OCI-LY1 (cell line): Measurements from ENCODE around the gene GSK3B.

Experiments
- EZH2 ChIP-seq: fragments of 200-600 bp; sonication (generic), shearing (Covaris generic); IDR thresholded peaks from 2 replicates; pipeline ENCODE4 v1.8.0; 2017; ENCODE audit warnings: borderline replicate concordance, mixed run types, mild to moderate bottlenecking, antibody characterized with exemption, low read length, moderate library complexity, mixed read lengths
- TF ChIP-seq, protein P1 (sequence below): fragments of 200-600 bp; sonication (generic), shearing (Covaris generic); IDR thresholded peaks from 2 replicates; pipeline ENCODE4 v1.5.1; 2017; ENCODE audit warnings: mild to moderate bottlenecking, antibody characterized with exemption, low read length, moderate library complexity, mixed read lengths

DNA sequence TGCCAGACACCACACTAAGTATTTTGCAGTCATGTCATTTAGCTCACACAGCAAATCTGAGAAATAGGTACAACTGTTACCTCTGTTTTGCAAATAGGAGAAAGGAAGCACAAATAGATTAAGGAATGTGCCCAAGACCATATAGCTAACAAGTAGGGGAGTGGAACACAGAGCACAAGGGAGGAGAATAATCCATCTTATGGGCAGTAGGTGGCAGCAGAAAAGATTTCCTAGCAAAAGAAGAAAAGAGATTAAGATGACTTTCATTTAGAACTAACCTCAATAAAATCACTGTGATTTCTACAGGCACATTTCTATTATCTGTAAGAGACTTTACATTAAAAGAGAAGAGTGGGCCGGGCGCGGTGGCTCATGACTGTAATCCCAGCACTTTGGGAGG, 263.2 kb downstream of the GSK3B start:
- TF ChIP-seq, protein P1, sequence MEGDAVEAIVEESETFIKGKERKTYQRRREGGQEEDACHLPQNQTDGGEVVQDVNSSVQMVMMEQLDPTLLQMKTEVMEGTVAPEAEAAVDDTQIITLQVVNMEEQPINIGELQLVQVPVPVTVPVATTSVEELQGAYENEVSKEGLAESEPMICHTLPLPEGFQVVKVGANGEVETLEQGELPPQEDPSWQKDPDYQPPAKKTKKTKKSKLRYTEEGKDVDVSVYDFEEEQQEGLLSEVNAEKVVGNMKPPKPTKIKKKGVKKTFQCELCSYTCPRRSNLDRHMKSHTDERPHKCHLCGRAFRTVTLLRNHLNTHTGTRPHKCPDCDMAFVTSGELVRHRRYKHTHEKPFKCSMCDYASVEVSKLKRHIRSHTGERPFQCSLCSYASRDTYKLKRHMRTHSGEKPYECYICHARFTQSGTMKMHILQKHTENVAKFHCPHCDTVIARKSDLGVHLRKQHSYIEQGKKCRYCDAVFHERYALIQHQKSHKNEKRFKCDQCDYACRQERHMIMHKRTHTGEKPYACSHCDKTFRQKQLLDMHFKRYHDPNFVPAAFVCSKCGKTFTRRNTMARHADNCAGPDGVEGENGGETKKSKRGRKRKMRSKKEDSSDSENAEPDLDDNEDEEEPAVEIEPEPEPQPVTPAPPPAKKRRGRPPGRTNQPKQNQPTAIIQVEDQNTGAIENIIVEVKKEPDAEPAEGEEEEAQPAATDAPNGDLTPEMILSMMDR = peak; percentile 41; the same call in 1 of the 2 replicates
- TF ChIP-seq EZH2 = no peak
